Subcutaneous abdominal adipose tissue (tissue), 5 donors: ENCODE measurements around the gene GDF9.

Experiments
- H3K27ac ChIP-seq: one replicate; pipeline ENCODE4 v1.7.0; 2013; ENCODE audit warnings: low read depth, mild to moderate bottlenecking, inconsistent platforms, low read length, moderate library complexity
- H3K27me3 ChIP-seq, 5 donors: one replicate each; pipeline ENCODE4 v1.7.0; 2013; ENCODE audit warnings: low read length in 5 of 5, inconsistent platforms in 1 of 5; ENCODE audit not compliant: control insufficient read depth in 5 of 5, insufficient read depth in 4 of 5
- H3K36me3 ChIP-seq, 5 donors: one replicate each; pipeline ENCODE4 v1.7.0; 2013; ENCODE audit warnings: low read length in 5 of 5; ENCODE audit not compliant: control insufficient read depth in 5 of 5, insufficient read depth in 5 of 5
- H3K4me1 ChIP-seq, 5 donors: one replicate each; pipeline ENCODE4 v1.7.0; 2013; ENCODE audit warnings: low read length in 5 of 5, mild to moderate bottlenecking in 3 of 5, moderate library complexity in 1 of 5; ENCODE audit not compliant: control insufficient read depth in 5 of 5, insufficient read depth in 5 of 5
- H3K4me3 ChIP-seq, 5 donors: one replicate each; pipeline ENCODE4 v1.7.0; 2013; ENCODE audit warnings: low read length in 5 of 5, low read depth in 1 of 5
- H3K9ac ChIP-seq, 5 donors: one replicate each; pipeline ENCODE4 v1.7.0; 2013; ENCODE audit warnings: low read length in 5 of 5, mild to moderate bottlenecking in 4 of 5, moderate library complexity in 3 of 5
- H3K9me3 ChIP-seq, 5 donors: one replicate each; pipeline ENCODE4 v1.7.0; 2013; ENCODE audit warnings: low read length in 5 of 5; ENCODE audit not compliant: control insufficient read depth in 5 of 5
- donor health status: healthy.
- donor health status: healthy.
- donor health status: healthy.
- donor health status: healthy.
- donor health status: healthy.

The GDF9 gene

GRCh38 chr5:132840896-132841295 is 25.4 kb downstream of the GDF9 start:
- Histone ChIP-seq H3K4me1 (peaks cover 0 to 34% (median 13%) of the 10 kb centered on the region in 5 donors), H3K27ac (no peak overlapping the region), H3K9ac (no peak overlapping the region), H3K4me3 (no peak overlapping the region), H3K9me3 (no peaks in the 10 kb centered on the region), H3K27me3 (no peaks in the 10 kb centered on the region), H3K36me3 (no peaks in the 10 kb centered on the region)

DNA sequence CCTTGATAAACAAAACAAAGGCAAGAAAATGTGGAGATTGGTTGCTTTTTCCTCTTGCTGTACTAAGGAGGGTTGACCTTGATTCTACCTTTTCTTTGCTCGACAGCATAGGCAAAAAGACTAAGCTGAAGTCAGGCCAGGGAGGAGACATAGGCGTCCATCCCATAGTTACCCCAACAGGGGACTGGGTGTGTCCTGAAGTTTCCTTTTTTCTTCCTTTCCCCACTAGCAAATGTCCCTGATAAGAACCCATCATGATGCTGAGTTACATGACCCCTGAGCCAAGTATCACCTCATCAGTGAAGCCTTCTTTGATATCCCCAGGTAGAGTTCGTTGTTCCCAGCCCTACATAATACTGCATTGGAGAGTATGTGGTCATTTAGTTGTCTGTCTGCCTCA is 26.0 kb downstream of the GDF9 start:
- peaks cover 0 to 34% (median 13%) of the 10 kb centered on the region in 5 donors for H3K4me1 ChIP-seq
- H3K27ac ChIP-seq = peak overlapping the region; percentile 47
- no peaks in the 10 kb centered on the region for H3K9me3 ChIP-seq
- H3K9ac ChIP-seq = no peak overlapping the region
- H3K4me3 ChIP-seq = no peak overlapping the region
- no peaks in the 10 kb centered on the region for H3K27me3 ChIP-seq
- H3K36me3 ChIP-seq = no peaks in the 10 kb centered on the region

DNA sequence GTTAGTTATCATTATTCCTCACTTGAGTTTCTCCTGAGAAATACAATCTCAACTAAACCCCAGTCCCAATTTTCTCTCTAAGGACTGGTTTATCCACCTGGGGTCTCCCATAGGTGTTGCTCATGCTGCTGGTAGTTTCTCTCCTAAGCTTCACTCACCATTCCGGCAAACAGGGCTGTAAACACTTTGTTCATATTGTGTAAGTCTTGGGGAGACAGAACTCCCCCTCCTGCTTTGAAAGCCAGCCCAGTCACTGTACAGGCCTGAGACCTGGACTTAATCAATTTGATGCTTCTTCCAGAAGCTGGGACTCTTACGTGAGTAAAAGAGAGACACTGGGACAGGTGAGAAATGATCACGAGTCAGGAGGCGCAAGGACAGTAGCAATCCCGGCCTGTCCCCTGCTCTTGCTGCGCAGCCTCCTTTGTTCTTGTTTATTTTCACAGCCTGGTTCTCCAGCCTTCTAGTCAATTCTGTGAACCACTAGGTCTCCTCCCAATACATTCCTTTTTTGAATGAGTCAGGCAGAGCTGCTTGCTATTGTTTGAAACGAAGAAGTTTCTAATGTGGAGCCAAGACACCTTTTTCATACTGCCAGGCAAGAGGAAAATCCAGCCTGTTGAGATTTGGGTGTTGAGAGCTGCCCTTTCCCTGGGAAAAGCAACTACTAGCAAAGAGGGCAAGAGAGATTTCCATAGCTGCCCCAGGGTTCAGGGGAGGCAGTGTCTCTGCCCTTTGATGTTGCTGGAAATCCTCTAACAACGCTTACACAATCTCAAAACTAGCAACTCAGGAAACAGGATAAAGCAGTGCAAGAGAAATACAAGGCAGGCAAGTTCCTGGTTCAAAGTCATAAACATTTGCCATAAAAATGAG is 26.6 kb downstream of the GDF9 start:
- H3K27me3 ChIP-seq = no peaks in the 10 kb centered on the region
- no peaks in the 10 kb centered on the region for H3K9me3 ChIP-seq
- H3K9ac ChIP-seq = peak overlapping the region in 1 of 5 donors; percentile 4
- peaks cover 0 to 34% (median 13%) of the 10 kb centered on the region in 5 donors for H3K4me1 ChIP-seq
- no peaks in the 10 kb centered on the region for H3K36me3 ChIP-seq
- H3K4me3 ChIP-seq = no peak overlapping the region
- H3K27ac ChIP-seq = peak overlapping the region; percentile 47

DNA sequence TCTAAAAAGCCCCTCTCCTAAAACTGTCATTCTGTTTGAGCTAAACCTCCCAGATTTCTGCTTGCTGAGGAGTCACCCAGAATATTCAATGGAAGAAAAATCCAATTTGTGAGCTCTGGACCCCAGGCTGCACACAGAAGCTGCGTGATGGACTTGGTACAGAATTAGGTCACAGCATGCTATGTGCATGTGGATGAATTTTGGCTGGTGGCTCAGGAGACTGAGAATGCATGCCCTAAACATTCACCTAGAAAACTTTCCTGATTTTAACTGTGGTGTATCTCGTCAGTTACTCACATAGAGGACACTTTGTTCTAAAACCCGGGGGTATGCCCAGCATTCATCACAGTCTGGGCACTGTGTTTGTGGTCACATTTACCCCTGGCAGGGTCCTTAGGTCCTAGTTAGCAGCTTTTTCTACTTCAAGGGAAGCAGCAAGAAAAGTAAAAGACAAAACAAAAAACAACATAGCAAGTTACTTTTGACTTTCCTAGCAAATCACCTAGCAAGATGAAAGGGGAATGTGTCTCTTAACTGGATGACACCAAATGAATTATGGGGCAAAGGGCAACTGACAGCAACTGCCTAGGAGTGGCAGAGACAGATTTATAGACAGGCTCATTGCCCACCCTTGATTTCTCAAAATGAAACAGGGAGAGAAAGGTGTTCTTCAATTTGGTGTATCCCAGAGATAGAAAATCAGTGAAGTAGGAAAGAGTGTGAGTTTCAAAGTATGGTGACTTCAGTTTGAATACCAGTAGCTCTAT is 27.6 kb downstream of the GDF9 start:
- Histone ChIP-seq H3K27ac (no peak overlapping the region), H3K9me3 (no peaks in the 10 kb centered on the region), H3K4me3 (no peak overlapping the region), H3K4me1 (peaks cover 0 to 34% (median 13%) of the 10 kb centered on the region in 5 donors), H3K36me3 (no peaks in the 10 kb centered on the region), H3K27me3 (no peaks in the 10 kb centered on the region), H3K9ac (no peak overlapping the region)

GRCh38 chr5:132837868-132838267 is 28.4 kb downstream of the GDF9 start:
- Histone ChIP-seq H3K27me3 (no peaks in the 10 kb centered on the region), H3K9me3 (no peaks in the 10 kb centered on the region), H3K9ac (no peak overlapping the region), H3K4me1 (peaks cover 0 to 34% (median 13%) of the 10 kb centered on the region in 5 donors), H3K27ac (no peak overlapping the region), H3K36me3 (no peaks in the 10 kb centered on the region), H3K4me3 (no peak overlapping the region)

DNA sequence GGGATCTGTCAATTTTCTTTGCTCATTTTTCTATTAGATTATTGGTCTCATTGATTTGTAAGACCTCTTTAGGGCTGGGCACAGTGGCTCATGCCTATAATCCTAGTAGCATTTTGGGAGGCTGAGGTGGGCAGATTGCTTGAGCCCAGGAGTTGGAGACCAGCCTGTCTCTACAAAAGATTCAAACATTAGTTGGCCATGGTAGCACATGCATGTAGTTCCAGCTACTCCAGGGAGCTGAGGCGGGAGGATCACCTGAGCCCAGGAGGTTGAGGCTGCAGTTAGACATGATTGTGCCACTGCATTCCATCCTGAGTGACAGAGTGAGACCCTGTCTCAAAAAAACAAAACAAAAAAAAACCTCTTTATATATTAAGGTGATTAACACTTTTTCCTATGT is 29.4 kb downstream of the GDF9 start:
- no peak overlapping the region for H3K4me3 ChIP-seq
- H3K36me3 ChIP-seq = no peaks in the 10 kb centered on the region
- no peaks in the 10 kb centered on the region for H3K27me3 ChIP-seq
- H3K9ac ChIP-seq = no peak overlapping the region
- peaks cover 0 to 34% (median 13%) of the 10 kb centered on the region in 5 donors for H3K4me1 ChIP-seq
- no peak overlapping the region for H3K27ac ChIP-seq
- H3K9me3 ChIP-seq = no peaks in the 10 kb centered on the region

DNA sequence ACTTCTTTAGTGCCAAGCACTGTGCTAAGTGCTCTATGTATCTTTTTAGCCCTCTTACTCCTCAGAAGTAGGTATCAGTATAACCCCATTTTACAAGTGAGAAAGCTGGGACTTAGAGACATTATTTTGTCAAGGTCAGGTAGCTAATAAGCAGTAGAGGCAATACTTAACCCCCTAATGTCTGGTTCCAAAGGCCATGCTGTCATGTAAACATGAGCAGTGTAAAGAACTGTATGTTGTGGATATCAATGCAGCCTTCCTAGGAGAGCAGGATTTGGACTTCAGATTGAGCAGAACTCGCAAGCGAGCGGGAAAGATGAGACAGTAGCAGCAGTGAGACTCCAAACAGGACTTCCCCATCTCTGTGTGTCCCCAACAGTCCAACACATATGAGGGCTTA is 32.2 kb downstream of the GDF9 start:
- H3K4me1 ChIP-seq = peaks cover 3 to 31% (median 13%) of the 10 kb centered on the region in 5 donors
- H3K27me3 ChIP-seq = no peaks in the 10 kb centered on the region
- no peak overlapping the region for H3K4me3 ChIP-seq
- H3K27ac ChIP-seq = no peak overlapping the region
- H3K9me3 ChIP-seq = no peaks in the 10 kb centered on the region
- H3K36me3 ChIP-seq = no peaks in the 10 kb centered on the region
- H3K9ac ChIP-seq = no peak overlapping the region

DNA sequence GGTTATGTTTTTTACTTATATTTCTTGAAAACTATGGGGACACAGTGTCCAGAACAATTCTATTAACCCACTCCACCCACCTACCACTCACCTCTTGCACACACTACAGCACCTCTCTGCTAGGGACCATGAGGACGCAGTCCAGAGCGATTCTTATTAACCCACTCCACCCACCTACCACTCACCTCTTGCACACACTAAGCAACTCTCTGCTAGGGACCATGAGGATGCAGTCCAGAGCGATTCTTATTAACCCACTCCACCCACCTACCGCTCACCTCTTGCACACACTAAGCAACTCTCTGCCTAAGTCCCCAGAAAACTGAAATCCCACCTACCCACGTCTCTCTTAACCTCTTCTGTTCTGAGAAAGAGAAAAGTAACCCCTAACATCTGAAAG is 33.7 kb downstream of the GDF9 start:
- H3K36me3 ChIP-seq = no peaks in the 10 kb centered on the region
- H3K27ac ChIP-seq = no peak overlapping the region
- no peak overlapping the region for H3K9ac ChIP-seq
- H3K4me3 ChIP-seq = no peak overlapping the region
- no peaks in the 10 kb centered on the region for H3K27me3 ChIP-seq
- H3K4me1 ChIP-seq = peaks cover 3 to 20% (median 15%) of the 10 kb centered on the region in 5 donors
- no peaks in the 10 kb centered on the region for H3K9me3 ChIP-seq

- H3K36me3 ChIP-seq = peaks cover 0 to 6% (median 0%) of the 10 kb centered on the region in 5 donors
- H3K27ac ChIP-seq = peak overlapping the region; percentile 60
- no peaks in the 10 kb centered on the region for H3K27me3 ChIP-seq
- H3K4me3 ChIP-seq = peak overlapping the region in 4 of 5 donors; percentile 76 to 86 (median 84)
- no peaks in the 10 kb centered on the region for H3K9me3 ChIP-seq
- peak overlapping the region in 4 of 5 donors; percentile 64 to 78 (median 72) for H3K9ac ChIP-seq
- H3K4me1 ChIP-seq = peaks cover 3 to 22% (median 15%) of the 10 kb centered on the region in 5 donors
Observed at GRCh38 chr5:132831095-132831860, 35.0 kb downstream of the GDF9 start.
